Esophagus muscularis mucosa (tissue), 4 donors: ENCODE data around the gene NPAS3. TPM values are rescaled to one million over a fixed set of nuclear protein-coding genes. Genes with fewer than 3 reads are reported as not detected.

Experiments used
- DNase-seq: peaks from one replicate; pipeline ENCODE4 v3.0.0-alpha.2; 2017; ENCODE audit errors: extremely low spot score
- H3K27ac ChIP-seq, 4 donors: fragments of 200-600 bp; sonication (generic); replicated peaks in 1 of 4; 1 replicate in 3 of 4; 2 replicates in 1 of 4; pipeline ENCODE4 v1.5.1; 2016 to 2019; ENCODE audit warnings: mild to moderate bottlenecking in 1 of 4
- H3K27me3 ChIP-seq, 4 donors: fragments of 200-600 bp; sonication (generic); one replicate each; pipeline versions ENCODE4 v1.5.1 to v1.6.0; 2016 to 2019
- H3K36me3 ChIP-seq, 4 donors: fragments of 200-600 bp; sonication (generic); one replicate each; pipeline ENCODE4 v1.5.1; 2016 to 2019
- H3K4me1 ChIP-seq, 4 donors: fragments of 200-600 bp; sonication (generic); one replicate each; pipeline ENCODE4 v1.5.1; 2016 to 2019
- H3K4me3 ChIP-seq, 4 donors: fragments of 200-600 bp; sonication (generic); 1 replicate in 2 of 4; 2 replicates in 2 of 4; pipeline ENCODE4 v1.5.1; 2016 to 2019; ENCODE audit warnings: mild to moderate bottlenecking in 4 of 4, moderate library complexity in 1 of 4
- H3K9me3 ChIP-seq, 4 donors: fragments of 200-600 bp; sonication (generic); 1 replicate in 3 of 4; 2 replicates in 1 of 4; pipeline ENCODE4 v1.5.1; 2016 to 2019
- EP300 ChIP-seq: sonication (generic); formaldehyde crosslinking; IDR thresholded peaks from one replicate; pipeline ENCODE4 v1.6.1; 2017; ENCODE audit warnings: antibody characterized with exemption
- POLR2A ChIP-seq: fragments of 450-650 bp; IDR thresholded peaks from one replicate; pipeline ENCODE4 v1.6.1; 2017; ENCODE audit warnings: antibody characterized with exemption, moderate library complexity, mild to moderate bottlenecking, low read depth
- POLR2AphosphoS5 ChIP-seq, 2 donors: sonication (generic); formaldehyde crosslinking; IDR thresholded peaks; one replicate each; pipeline ENCODE4 v1.6.1; 2017; ENCODE audit warnings: antibody characterized with exemption in 2 of 2
- WGBS: methylation state at CpG from one replicate; pipeline ENCODE4 v1.1.5; 2018; 5-methylcytosine and 5-hydroxymethylcytosine counted together
- intact Hi-C: fragments of 100-400 bp; cut with DNase I; formaldehyde crosslinking; loops from one replicate; pipeline ENCODE4 v1.15.1; 2023
- total RNA-seq, 4 donors: library from RNA; depleted of rRNA; stranded (reverse); fragments of >200 nt; gene quantifications; one replicate each; pipeline versions ENCODE4 v1.1.0 to v1.2.1, GENCODE V29; 2016
- TF ChIP-seq, protein P1 (sequence below), 3 experiments: fragments of 200-600 bp in 2 of 3; fragments of 450-650 bp in 1 of 3; sonication (generic) in 2 of 3; IDR thresholded peaks; one replicate each; pipeline ENCODE4 v1.5.1; 2017 to 2019; ENCODE audit warnings: antibody characterized with exemption in 3 of 3, mild to moderate bottlenecking in 2 of 3, moderate library complexity in 1 of 3

Gene NPAS3
- total RNA-seq, 4 donors from 2014 or later: 3.3 to 7.3 (median 5.8) TPM

DNA sequence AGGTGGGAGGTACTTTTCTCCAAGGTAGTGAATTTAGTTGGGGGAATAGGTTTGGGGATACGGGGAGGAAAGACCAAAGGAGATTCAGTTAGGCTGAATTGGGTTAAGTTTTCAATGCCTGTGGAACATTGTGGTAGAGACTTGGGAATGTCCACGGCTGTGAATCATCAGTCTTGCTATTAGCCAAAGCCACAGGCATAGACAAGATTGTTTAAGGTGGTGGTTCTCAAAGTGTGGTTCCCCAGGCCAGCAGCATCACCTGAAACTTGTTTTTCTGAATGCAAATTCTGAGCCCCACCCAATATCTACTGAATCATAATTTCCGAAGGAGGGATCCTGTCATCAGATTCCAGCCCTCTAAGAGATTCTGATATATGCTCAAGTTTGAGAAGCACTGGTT lies 696.0 kb downstream of the NPAS3 start:
- Histone ChIP-seq H3K4me3 (no peak overlapping the region), H3K4me1 (no peaks in the 10 kb centered on the region), H3K27me3 (no peaks in the 10 kb centered on the region), H3K36me3 (no peaks in the 10 kb centered on the region), H3K9me3 (no peaks in the 10 kb centered on the region), H3K27ac (no peak overlapping the region)
- intact Hi-C loops: no loop called here
- TF ChIP-seq POLR2AphosphoS5 (IDR thresholded peaks at IDR 0.05): no peak
- TF ChIP-seq POLR2A: no peak
- TF ChIP-seq, protein P1, sequence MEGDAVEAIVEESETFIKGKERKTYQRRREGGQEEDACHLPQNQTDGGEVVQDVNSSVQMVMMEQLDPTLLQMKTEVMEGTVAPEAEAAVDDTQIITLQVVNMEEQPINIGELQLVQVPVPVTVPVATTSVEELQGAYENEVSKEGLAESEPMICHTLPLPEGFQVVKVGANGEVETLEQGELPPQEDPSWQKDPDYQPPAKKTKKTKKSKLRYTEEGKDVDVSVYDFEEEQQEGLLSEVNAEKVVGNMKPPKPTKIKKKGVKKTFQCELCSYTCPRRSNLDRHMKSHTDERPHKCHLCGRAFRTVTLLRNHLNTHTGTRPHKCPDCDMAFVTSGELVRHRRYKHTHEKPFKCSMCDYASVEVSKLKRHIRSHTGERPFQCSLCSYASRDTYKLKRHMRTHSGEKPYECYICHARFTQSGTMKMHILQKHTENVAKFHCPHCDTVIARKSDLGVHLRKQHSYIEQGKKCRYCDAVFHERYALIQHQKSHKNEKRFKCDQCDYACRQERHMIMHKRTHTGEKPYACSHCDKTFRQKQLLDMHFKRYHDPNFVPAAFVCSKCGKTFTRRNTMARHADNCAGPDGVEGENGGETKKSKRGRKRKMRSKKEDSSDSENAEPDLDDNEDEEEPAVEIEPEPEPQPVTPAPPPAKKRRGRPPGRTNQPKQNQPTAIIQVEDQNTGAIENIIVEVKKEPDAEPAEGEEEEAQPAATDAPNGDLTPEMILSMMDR (IDR thresholded peaks at IDR 0.05): no peak
- no peak for TF ChIP-seq EP300
- DNase-seq: no peak
- 93% methylated on average over 3 of the region's 3 CpGs for WGBS

DNA sequence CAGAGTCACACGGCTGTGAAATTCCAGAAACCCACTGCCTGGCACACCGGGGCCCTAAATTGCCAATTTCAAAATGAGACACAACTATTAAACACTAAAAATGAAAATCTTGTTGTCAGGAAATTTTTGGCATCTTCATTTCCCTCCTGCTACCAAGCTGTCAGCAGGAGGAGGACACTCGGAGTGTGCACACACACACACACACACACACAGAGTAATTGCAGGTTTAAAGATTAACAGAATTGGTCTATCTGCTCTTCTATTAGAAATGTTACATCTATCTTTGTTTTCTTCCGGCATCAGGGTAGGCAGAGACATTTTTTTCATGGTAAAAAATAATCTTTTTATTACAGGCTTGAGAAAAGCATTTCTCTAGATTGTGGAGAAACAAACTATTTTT lies 698.0 kb downstream of the NPAS3 start:
- 94% methylated on average over 4 of the region's 4 CpGs for WGBS
- no peaks in the 10 kb centered on the region for H3K27me3 ChIP-seq

DNA sequence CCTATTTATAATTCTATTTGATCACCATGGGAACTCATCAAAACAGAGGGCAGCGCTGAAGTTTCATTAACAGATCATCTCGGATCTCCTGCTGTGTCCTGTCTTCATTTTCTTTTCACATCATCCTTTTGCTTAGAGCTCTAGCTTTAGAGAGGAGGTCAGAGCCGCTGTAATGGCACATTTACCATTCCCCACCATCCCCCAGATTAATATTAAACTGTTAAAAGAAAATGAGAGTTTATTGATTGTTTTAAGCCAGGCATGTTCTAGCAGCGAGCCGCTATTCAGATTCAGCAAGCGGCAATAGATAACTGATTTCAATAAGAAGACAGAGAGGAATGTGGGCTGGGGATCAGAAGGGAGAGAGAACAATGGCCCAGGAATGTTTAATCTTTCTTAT lies 703.4 kb downstream of the NPAS3 start:
- Histone ChIP-seq H3K27me3 (no peaks in the 10 kb centered on the region), H3K36me3 (no peaks in the 10 kb centered on the region), H3K9me3 (no peaks in the 10 kb centered on the region), H3K4me1 (no peaks in the 10 kb centered on the region), H3K27ac (no peak overlapping the region), H3K4me3 (no peak overlapping the region)
- intact Hi-C loops: no loop called here
- WGBS: 61% methylated on average over 6 of the region's 6 CpGs
- DNase-seq: no peak
- TF ChIP-seq POLR2AphosphoS5 (IDR thresholded peaks at IDR 0.05) (no peak), POLR2A (no peak)

More for the DNA sequence above, 698.0 kb downstream of the NPAS3 start:
- TF ChIP-seq POLR2A: no peak
- no peak for TF ChIP-seq EP300
- TF ChIP-seq, protein P1 (IDR thresholded peaks at IDR 0.05): no peak
- TF ChIP-seq POLR2AphosphoS5 (IDR thresholded peaks at IDR 0.05): no peak
- DNase-seq: no peak
- Histone ChIP-seq H3K4me3 (no peak overlapping the region), H3K36me3 (no peaks in the 10 kb centered on the region), H3K4me1 (no peaks in the 10 kb centered on the region), H3K9me3 (no peaks in the 10 kb centered on the region), H3K27ac (no peak overlapping the region)
- intact Hi-C loops: no loop called here

DNA sequence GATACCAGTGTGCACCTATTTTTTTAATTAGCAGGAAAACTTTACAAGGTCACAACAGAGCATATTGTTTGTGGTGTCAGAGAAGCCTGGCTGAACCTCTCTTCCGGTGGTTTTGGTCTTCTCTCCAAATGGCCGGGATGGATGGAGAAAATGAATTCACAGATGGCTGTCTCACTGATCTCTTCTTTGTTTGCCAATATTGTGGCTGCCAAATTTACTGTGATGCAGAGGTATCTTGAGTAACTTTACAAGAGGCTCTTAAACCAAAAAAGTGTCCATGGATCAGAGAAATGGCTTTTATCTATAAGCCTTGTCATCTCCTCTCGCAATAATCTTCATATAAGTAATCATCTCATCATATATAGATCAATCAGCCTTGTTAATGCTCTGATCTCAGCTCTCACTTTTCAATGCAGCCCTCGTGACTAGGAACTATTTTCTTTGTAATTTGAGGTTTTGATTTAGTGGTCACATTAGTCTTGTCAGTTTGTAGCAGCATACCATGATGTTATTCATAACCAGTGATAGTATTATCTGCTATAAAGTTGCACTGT lies 704.1 kb downstream of the NPAS3 start:
- H3K9me3 ChIP-seq: no peaks in the 10 kb centered on the region

DNA sequence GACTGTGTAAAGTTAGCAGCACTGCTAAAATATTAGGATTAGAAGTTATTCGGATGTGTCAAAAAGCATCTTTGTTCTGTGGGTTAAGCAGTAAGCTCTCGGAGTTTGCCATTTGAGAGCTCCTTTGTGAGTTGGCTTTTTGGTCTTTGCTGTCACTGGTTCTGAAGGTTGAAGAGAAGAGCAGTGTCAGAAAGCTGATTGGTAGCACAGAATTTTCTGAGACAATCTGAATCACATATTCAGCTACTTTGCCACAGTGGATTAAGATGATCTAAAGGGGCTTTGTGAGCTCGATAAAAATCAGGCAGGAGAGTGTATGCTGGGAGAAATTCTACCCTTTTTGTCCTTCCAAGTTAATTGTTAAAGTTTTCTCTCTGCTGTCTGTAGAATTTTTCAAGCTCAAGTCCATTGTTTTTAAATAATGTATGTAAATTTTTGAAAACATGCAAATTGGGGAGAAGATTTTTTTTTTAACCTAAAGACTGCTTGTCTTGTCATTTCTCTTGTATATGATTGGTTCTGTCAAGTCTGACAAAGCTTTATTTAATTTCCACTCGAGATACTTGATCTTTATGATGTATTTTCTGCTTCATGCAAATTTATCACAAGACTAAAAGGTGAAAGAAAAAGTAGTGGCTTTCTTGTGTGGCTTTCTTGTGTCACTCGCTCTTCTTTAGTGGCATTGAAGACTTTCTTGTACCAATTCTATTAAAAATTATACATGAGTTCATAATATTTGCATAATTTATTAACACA lies 704.9 kb downstream of the NPAS3 start:
- 82% methylated on average over 5 of the region's 5 CpGs for WGBS
- H3K9me3 ChIP-seq: no peaks in the 10 kb centered on the region
- H3K36me3 ChIP-seq: no peaks in the 10 kb centered on the region
- no peak overlapping the region for H3K27ac ChIP-seq
- no peaks in the 10 kb centered on the region for H3K4me1 ChIP-seq
- intact Hi-C loops: no loop called here
- no peak overlapping the region for H3K4me3 ChIP-seq
- H3K27me3 ChIP-seq: no peaks in the 10 kb centered on the region
- DNase-seq: no peak
- no peak for TF ChIP-seq POLR2AphosphoS5 (IDR thresholded peaks at IDR 0.05)
- TF ChIP-seq POLR2A: no peak
- TF ChIP-seq EP300: no peak
- TF ChIP-seq, protein P1 (IDR thresholded peaks at IDR 0.05): no peak

More for the DNA sequence above, 704.1 kb downstream of the NPAS3 start:
- Histone ChIP-seq H3K4me3 (no peak overlapping the region), H3K36me3 (no peaks in the 10 kb centered on the region), H3K4me1 (no peaks in the 10 kb centered on the region), H3K27me3 (no peaks in the 10 kb centered on the region), H3K27ac (no peak overlapping the region)
- 61% methylated on average over 4 of the region's 4 CpGs for WGBS
- no peak for DNase-seq
- intact Hi-C loops: no loop called here
- no peak for TF ChIP-seq POLR2A
- TF ChIP-seq, protein P1 (IDR thresholded peaks at IDR 0.05): no peak
- TF ChIP-seq EP300: no peak
- TF ChIP-seq POLR2AphosphoS5 (IDR thresholded peaks at IDR 0.05): no peak
